ENCODE measurements around the gene MRPL36.

- TF ChIP-seq CTCF (IDR thresholded peaks at IDR 0.05; ENCODE audit: extremely low read depth in 1 of 2, insufficient read depth in 1 of 2, low read depth in 1 of 2, low read length in 2 of 2) (no peak), JUN (IDR thresholded peaks at IDR 0.05; ENCODE audit: borderline replicate concordance, insufficient read depth, insufficient read length, low read depth) (no peak)
- TF ChIP-seq, protein P1, sequence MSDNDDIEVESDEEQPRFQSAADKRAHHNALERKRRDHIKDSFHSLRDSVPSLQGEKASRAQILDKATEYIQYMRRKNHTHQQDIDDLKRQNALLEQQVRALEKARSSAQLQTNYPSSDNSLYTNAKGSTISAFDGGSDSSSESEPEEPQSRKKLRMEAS (IDR thresholded peaks at IDR 0.05; ENCODE audit: insufficient read depth, insufficient read length) = no peak
Measured at GRCh38 chr5:1757511-1757910, 42.1 kb downstream of the MRPL36 start.

All from endothelial cell of umbilical vein (primary cell).